PFSK-1 (cell line): ENCODE data around the gene PLAGL2.
A peak's percentile ranks its signal among the peaks of the same experiment; 100 is the strongest.

Experiments used
- FOXP2 ChIP-seq: optimal IDR thresholded peaks from 2 replicates; pipeline ENCODE3; 2011; ENCODE audit warnings: borderline replicate concordance, control low read depth, inconsistent platforms; ENCODE audit not compliant: insufficient read depth; ENCODE audit errors: extremely low read length, extremely low read depth
- POLR2AphosphoS5 ChIP-seq: IDR thresholded peaks from 2 replicates; pipeline ENCODE4 v1.6.1; 2012; ENCODE audit warnings: low read depth, mild to moderate bottlenecking, control low read depth, low read length, moderate library complexity
- REST ChIP-seq, 2 experiments: IDR thresholded peaks; 2 replicates each; pipeline versions ENCODE4 v1.6.1 to v1.8.0; 2011 to 2012; ENCODE audit warnings: low read depth in 2 of 2, low read length in 2 of 2, control low read depth in 1 of 2, inconsistent platforms in 1 of 2, mild to moderate bottlenecking in 1 of 2, moderate library complexity in 1 of 2; ENCODE audit not compliant: insufficient read depth in 1 of 2
- SIN3A ChIP-seq: IDR thresholded peaks from 2 replicates; pipeline ENCODE4 v1.6.1; 2012; ENCODE audit warnings: mild to moderate bottlenecking, low read length, moderate library complexity, borderline replicate concordance; ENCODE audit not compliant: insufficient read depth
- TAF1 ChIP-seq: IDR thresholded peaks from 2 replicates; pipeline ENCODE4 v1.6.1; 2012; ENCODE audit warnings: low read length, control low read depth, borderline replicate concordance; ENCODE audit not compliant: insufficient read depth

The PLAGL2 gene

GRCh38 chr20:32208499-32209154, 1.1 kb upstream of the PLAGL2 start:
- TF ChIP-seq REST (IDR thresholded peaks at IDR 0.05; ENCODE audit: insufficient read depth in 1 of 2, low read depth in 2 of 2, low read length in 2 of 2) (no peak), FOXP2 (no peak), TAF1 (no peak), SIN3A (no peak), POLR2AphosphoS5 (no peak)

- TF ChIP-seq TAF1 (no peak), SIN3A (peak; percentile 14; the same call in 1 of the 2 replicates), FOXP2 (no peak)
Measured at GRCh38 chr20:32206760-32207625, 550 bp downstream of the PLAGL2 start.

- TF ChIP-seq SIN3A (no peak), POLR2AphosphoS5 (no peak), TAF1 (no peak), REST (IDR thresholded peaks at IDR 0.05; ENCODE audit: insufficient read depth in 1 of 2, low read depth in 2 of 2, low read length in 2 of 2) (no peak), FOXP2 (no peak)
Measured at GRCh38 chr20:32205843-32206759, 1.4 kb downstream of the PLAGL2 start.

- TF ChIP-seq REST (IDR thresholded peaks at IDR 0.05; ENCODE audit: insufficient read depth in 1 of 2, low read depth in 2 of 2, low read length in 2 of 2) (no peak), FOXP2 (no peak), POLR2AphosphoS5 (no peak), TAF1 (no peak), SIN3A (no peak)
Measured at GRCh38 chr20:32205110-32205842, 2.3 kb downstream of the PLAGL2 start.

- TF ChIP-seq TAF1 (no peak), FOXP2 (no peak), REST (IDR thresholded peaks at IDR 0.05; ENCODE audit: insufficient read depth in 1 of 2, low read depth in 2 of 2, low read length in 2 of 2) (no peak), POLR2AphosphoS5 (no peak)
Measured at GRCh38 chr20:32204205-32205109, 3.1 kb downstream of the PLAGL2 start.
